Measurements from ENCODE around the gene E2F6. TPM values are rescaled to one million over a fixed set of nuclear protein-coding genes. Genes with fewer than 3 reads are reported as not detected.

Gene E2F6
- total RNA-seq, 6 donors from 2014 or later, result 5.3 to 15.8 (median 13.4) TPM

GRCh38 chr2:11493282-11493681 is 27.3 kb upstream of the E2F6 start:
- no peaks in the 10 kb centered on the region for H3K36me3 ChIP-seq
- TF ChIP-seq CTCF (IDR thresholded peaks at IDR 0.05) (no peak), POLR2AphosphoS5 (IDR thresholded peaks at IDR 0.05) (no peak), EP300 (IDR thresholded peaks at IDR 0.05) (no peak), POLR2A (IDR thresholded peaks at IDR 0.05) (no peak)
- DNase-seq (no peak), ATAC-seq (ENCODE audit: low FRiP score in 2 of 2) (no peak)
- H3K27ac ChIP-seq, result no peak overlapping the region
- no peaks in the 10 kb centered on the region for H3K4me1 ChIP-seq
- no peaks in the 10 kb centered on the region for H3K9me3 ChIP-seq
- no peak overlapping the region for H3K4me3 ChIP-seq
- H3K27me3 ChIP-seq, result no peaks in the 10 kb centered on the region
- WGBS, 2 donors, result 94% methylated on average over 6 of the region's 6 CpGs

- DNase-seq (no peak), ATAC-seq (ENCODE audit: low FRiP score in 2 of 2) (peak in 1 of 2 donors; percentile 16)
- Histone ChIP-seq H3K36me3 (no peaks in the 10 kb centered on the region), H3K4me3 (no peak overlapping the region), H3K27me3 (no peaks in the 10 kb centered on the region), H3K9me3 (no peaks in the 10 kb centered on the region), H3K4me1 (no peaks in the 10 kb centered on the region), H3K27ac (no peak overlapping the region)
- WGBS, 2 donors, result 81 to 93% methylated on average over 1 of the region's 1 CpG
- TF ChIP-seq POLR2AphosphoS5 (IDR thresholded peaks at IDR 0.05) (no peak), EP300 (IDR thresholded peaks at IDR 0.05) (no peak)
Measured at GRCh38 chr2:11492720-11493119, 26.8 kb upstream of the E2F6 start.

GRCh38 chr2:11492244-11492643 is 26.3 kb upstream of the E2F6 start:
- DNase-seq (no peak), ATAC-seq (ENCODE audit: low FRiP score in 2 of 2) (no peak)
- WGBS, 2 donors, result 90 to 91% methylated on average over 3 of the region's 3 CpGs
- Histone ChIP-seq H3K4me3 (no peak overlapping the region), H3K9me3 (no peaks in the 10 kb centered on the region), H3K27me3 (no peaks in the 10 kb centered on the region), H3K4me1 (no peaks in the 10 kb centered on the region), H3K27ac (no peak overlapping the region), H3K36me3 (no peaks in the 10 kb centered on the region)
- TF ChIP-seq POLR2AphosphoS5 (IDR thresholded peaks at IDR 0.05) (no peak), POLR2A (IDR thresholded peaks at IDR 0.05) (no peak), EP300 (IDR thresholded peaks at IDR 0.05) (no peak)

GRCh38 chr2:11491348-11491933 is 25.5 kb upstream of the E2F6 start:
- Histone ChIP-seq H3K9me3 (no peaks in the 10 kb centered on the region), H3K4me3 (no peak overlapping the region), H3K4me1 (no peaks in the 10 kb centered on the region), H3K36me3 (no peaks in the 10 kb centered on the region), H3K27ac (no peak overlapping the region), H3K27me3 (no peaks in the 10 kb centered on the region)
- DNase-seq, result no peak
- 58 to 60% methylated on average over 3 of the region's 3 CpGs for WGBS, 2 donors
- ATAC-seq (ENCODE audit: low FRiP score in 2 of 2), result peak in 1 of 2 donors; percentile 68
- TF ChIP-seq EP300 (IDR thresholded peaks at IDR 0.05) (no peak), POLR2AphosphoS5 (IDR thresholded peaks at IDR 0.05) (no peak), CTCF (IDR thresholded peaks at IDR 0.05) (no peak), POLR2A (IDR thresholded peaks at IDR 0.05) (no peak)

- no peaks in the 10 kb centered on the region for H3K36me3 ChIP-seq
- TF ChIP-seq POLR2A (IDR thresholded peaks at IDR 0.05), result no peak
- no peak for TF ChIP-seq CTCF (IDR thresholded peaks at IDR 0.05)
- TF ChIP-seq POLR2AphosphoS5 (IDR thresholded peaks at IDR 0.05), result no peak
- TF ChIP-seq EP300 (IDR thresholded peaks at IDR 0.05), result no peak
- ATAC-seq (ENCODE audit: low FRiP score in 2 of 2) (no peak), DNase-seq (no peak)
- H3K4me3 ChIP-seq, result no peak overlapping the region
- WGBS, 2 donors, result 95% methylated on average over 5 of the region's 5 CpGs
- H3K27me3 ChIP-seq, result peaks cover 0 to 2% (median 0%) of the 10 kb centered on the region in 4 donors
- H3K27ac ChIP-seq, result no peak overlapping the region
- H3K4me1 ChIP-seq, result no peaks in the 10 kb centered on the region
- no peaks in the 10 kb centered on the region for H3K9me3 ChIP-seq
Measured at GRCh38 chr2:11490194-11490593, 24.2 kb upstream of the E2F6 start.

- no peak for DNase-seq
Measured at GRCh38 chr2:11488809-11489208, 22.8 kb upstream of the E2F6 start.

More at GRCh38 chr2:11488809-11489208, 22.8 kb upstream of the E2F6 start:
- Histone ChIP-seq H3K36me3 (no peaks in the 10 kb centered on the region), H3K4me3 (no peak overlapping the region), H3K9me3 (no peaks in the 10 kb centered on the region), H3K4me1 (no peaks in the 10 kb centered on the region), H3K27me3 (peaks cover 0 to 12% (median 0%) of the 10 kb centered on the region in 4 donors), H3K27ac (no peak overlapping the region)
- WGBS, 2 donors, result 63 to 76% methylated on average over 3 of the region's 3 CpGs
- no peak for TF ChIP-seq POLR2AphosphoS5 (IDR thresholded peaks at IDR 0.05)
- TF ChIP-seq EP300 (IDR thresholded peaks at IDR 0.05), result no peak
- no peak for TF ChIP-seq CTCF (IDR thresholded peaks at IDR 0.05)
- no peak for TF ChIP-seq POLR2A (IDR thresholded peaks at IDR 0.05)
- no peak for ATAC-seq (ENCODE audit: low FRiP score in 2 of 2)
